Left ventricle myocardium inferior (tissue), 1 donor: ENCODE data around the gene KRTAP10-7. TPM values are rescaled to one million over a fixed set of nuclear protein-coding genes. Genes with fewer than 3 reads are reported as not detected.

Experiments used
- DNase-seq: peaks from one replicate; pipeline ENCODE4 v3.0.0-alpha.2; 2020
- H3K27ac ChIP-seq: fragments of 200-600 bp; replicated peaks from 2 replicates; pipeline ENCODE4 v1.8.0; 2021
- H3K27me3 ChIP-seq: fragments of 200-600 bp; 2 replicates; pipeline ENCODE4 v1.8.0; 2021; ENCODE audit warnings: low read depth
- H3K36me3 ChIP-seq: fragments of 200-600 bp; 2 replicates; pipeline ENCODE4 v1.8.0; 2021
- H3K4me1 ChIP-seq: fragments of 200-600 bp; 2 replicates; pipeline ENCODE4 v1.8.0; 2021
- H3K4me3 ChIP-seq: fragments of 200-600 bp; 2 replicates; pipeline ENCODE4 v1.8.0; 2021; ENCODE audit warnings: mild to moderate bottlenecking, moderate library complexity
- H3K9me3 ChIP-seq: fragments of 200-600 bp; replicated peaks from 2 replicates; pipeline ENCODE4 v1.8.0; 2021
- intact Hi-C: fragments of 100-400 bp; cut with micrococcal nuclease; formaldehyde crosslinking; loops from one replicate; pipeline ENCODE4 v1.11.0; 2022
- total RNA-seq: library from RNA; stranded (reverse); fragmentation: NEBNext Ultra II Directional; extraction: Animal tissue kit (Norgen Biotek cat#: 25700); gene quantifications from one replicate; pipeline ENCODE4 v1.2.1, GENCODE V29; 2021
- TF ChIP-seq, protein P1 (sequence below): fragments of 200-600 bp; IDR thresholded peaks from 2 replicates; pipeline ENCODE4 v1.8.0; 2021; ENCODE audit warnings: antibody characterized with exemption, mild to moderate bottlenecking, borderline replicate concordance
- donor health status: DM: no; HTN: yes; CAD: no; lungs with severe emphysema.

The KRTAP10-7 gene
- total RNA-seq, 1 donor from 2014 or later = not detected

- Histone ChIP-seq H3K4me3 (no peak overlapping the region), H3K4me1 (no peaks in the 10 kb centered on the region), H3K27ac (no peak overlapping the region), H3K27me3 (peaks cover 23% of the 10 kb centered on the region), H3K36me3 (no peaks in the 10 kb centered on the region), H3K9me3 (peaks cover 14% of the 10 kb centered on the region)
- peak; percentile 49 for DNase-seq
- TF ChIP-seq, protein P1, sequence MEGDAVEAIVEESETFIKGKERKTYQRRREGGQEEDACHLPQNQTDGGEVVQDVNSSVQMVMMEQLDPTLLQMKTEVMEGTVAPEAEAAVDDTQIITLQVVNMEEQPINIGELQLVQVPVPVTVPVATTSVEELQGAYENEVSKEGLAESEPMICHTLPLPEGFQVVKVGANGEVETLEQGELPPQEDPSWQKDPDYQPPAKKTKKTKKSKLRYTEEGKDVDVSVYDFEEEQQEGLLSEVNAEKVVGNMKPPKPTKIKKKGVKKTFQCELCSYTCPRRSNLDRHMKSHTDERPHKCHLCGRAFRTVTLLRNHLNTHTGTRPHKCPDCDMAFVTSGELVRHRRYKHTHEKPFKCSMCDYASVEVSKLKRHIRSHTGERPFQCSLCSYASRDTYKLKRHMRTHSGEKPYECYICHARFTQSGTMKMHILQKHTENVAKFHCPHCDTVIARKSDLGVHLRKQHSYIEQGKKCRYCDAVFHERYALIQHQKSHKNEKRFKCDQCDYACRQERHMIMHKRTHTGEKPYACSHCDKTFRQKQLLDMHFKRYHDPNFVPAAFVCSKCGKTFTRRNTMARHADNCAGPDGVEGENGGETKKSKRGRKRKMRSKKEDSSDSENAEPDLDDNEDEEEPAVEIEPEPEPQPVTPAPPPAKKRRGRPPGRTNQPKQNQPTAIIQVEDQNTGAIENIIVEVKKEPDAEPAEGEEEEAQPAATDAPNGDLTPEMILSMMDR = peak; percentile 63
- intact Hi-C loops = no loop called here
Measured at GRCh38 chr21:44618504-44618903, 18.1 kb downstream of the KRTAP10-7 start.

DNA sequence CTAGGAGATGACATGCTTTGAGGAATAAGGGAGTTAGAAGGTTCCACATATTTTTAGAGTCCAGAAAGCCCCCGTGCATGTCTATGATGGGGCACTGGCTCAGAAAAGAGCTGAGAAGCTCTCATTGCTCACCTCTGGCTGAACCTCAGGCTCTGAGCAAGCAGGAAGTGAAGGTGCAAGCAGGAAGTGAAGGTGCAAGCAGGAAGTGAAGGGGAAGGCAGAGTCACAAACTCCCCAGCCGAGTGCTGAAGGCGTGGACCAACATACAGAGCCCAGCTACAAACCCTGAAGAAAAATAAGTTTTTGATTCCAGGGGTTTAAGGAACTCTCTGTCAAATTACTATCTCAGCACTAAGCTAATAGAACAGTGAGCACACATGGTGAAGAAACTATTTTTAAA is 18.5 kb downstream of the KRTAP10-7 start:
- TF ChIP-seq, protein P1 = no peak
- H3K36me3 ChIP-seq = no peaks in the 10 kb centered on the region
- no peak overlapping the region for H3K4me3 ChIP-seq
- no peak overlapping the region for H3K27ac ChIP-seq
- no peak for DNase-seq
- peaks cover 18% of the 10 kb centered on the region for H3K9me3 ChIP-seq
- intact Hi-C loops = no loop called here
- H3K4me1 ChIP-seq = no peaks in the 10 kb centered on the region
- peaks cover 19% of the 10 kb centered on the region for H3K27me3 ChIP-seq

GRCh38 chr21:44619886-44620285 is 19.5 kb downstream of the KRTAP10-7 start:
- DNase-seq = no peak
- Histone ChIP-seq H3K27me3 (peaks cover 15% of the 10 kb centered on the region), H3K9me3 (peaks cover 28% of the 10 kb centered on the region), H3K4me1 (no peaks in the 10 kb centered on the region), H3K4me3 (no peak overlapping the region), H3K27ac (no peak overlapping the region), H3K36me3 (no peaks in the 10 kb centered on the region)
- TF ChIP-seq, protein P1 = no peak
- intact Hi-C loops = no loop called here

- Histone ChIP-seq H3K9me3 (peaks cover 32% of the 10 kb centered on the region), H3K4me1 (peaks cover 17% of the 10 kb centered on the region), H3K27me3 (peaks cover 23% of the 10 kb centered on the region), H3K4me3 (no peak overlapping the region), H3K27ac (no peak overlapping the region), H3K36me3 (no peaks in the 10 kb centered on the region)
- TF ChIP-seq, protein P1 = no peak
- intact Hi-C loops = no loop called here
- no peak for DNase-seq
Measured at GRCh38 chr21:44623575-44623974, 23.2 kb downstream of the KRTAP10-7 start.

DNA sequence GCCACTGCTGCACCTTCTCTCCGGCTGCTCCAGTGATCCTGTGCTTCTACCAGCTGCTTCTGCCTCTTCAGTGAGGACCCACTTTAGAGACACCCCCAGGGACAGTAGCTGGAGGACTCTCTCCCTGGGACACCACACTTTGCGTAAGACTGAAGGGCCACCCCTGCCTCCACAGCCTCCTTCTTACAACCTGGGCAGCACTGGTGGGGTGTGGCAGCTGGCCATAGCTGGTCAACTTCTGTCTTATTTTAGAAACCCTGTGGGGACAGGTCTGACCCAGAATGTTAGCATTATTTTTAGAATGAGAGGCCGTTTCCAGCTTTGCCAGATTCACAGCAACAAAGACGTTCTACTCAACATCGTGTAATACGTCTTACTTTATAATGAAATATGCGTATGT is 25.4 kb downstream of the KRTAP10-7 start:
- no peaks in the 10 kb centered on the region for H3K36me3 ChIP-seq
- no peak for DNase-seq
- peak overlapping the region; percentile 42 for H3K27ac ChIP-seq
- H3K9me3 ChIP-seq = peaks cover 37% of the 10 kb centered on the region
- TF ChIP-seq, protein P1 = no peak
- H3K4me3 ChIP-seq = no peak overlapping the region
- peaks cover 17% of the 10 kb centered on the region for H3K4me1 ChIP-seq
- intact Hi-C loops = no loop called here
- H3K27me3 ChIP-seq = peaks cover 29% of the 10 kb centered on the region
